DOHH2 (cell line): ENCODE results near the gene AGBL4.

Experiments
- H3F3A ChIP-seq: fragments of 200-600 bp; sonication (generic), shearing (Covaris generic); 2 replicates; pipeline ENCODE4 v1.6.0; 2016; ENCODE audit warnings: antibody characterized with exemption, mild to moderate bottlenecking; ENCODE audit not compliant: control insufficient read depth, insufficient read depth
- H3K27ac ChIP-seq: fragments of 200-600 bp; sonication (generic); 2 replicates; pipeline ENCODE4 v1.5.1; 2014; ENCODE audit warnings: low read depth, mild to moderate bottlenecking, low read length, moderate library complexity
- H3K27me3 ChIP-seq: fragments of 200-600 bp; sonication (generic); 2 replicates; pipeline ENCODE4 v1.6.1; 2014; ENCODE audit warnings: mild to moderate bottlenecking, low read length, mixed read lengths; ENCODE audit not compliant: control insufficient read depth
- H3K36me3 ChIP-seq: fragments of 200-600 bp; sonication (generic); 2 replicates; pipeline ENCODE4 v1.6.1; 2014; ENCODE audit warnings: mild to moderate bottlenecking, low read length, moderate library complexity, mixed read lengths; ENCODE audit not compliant: control insufficient read depth
- H3K4me1 ChIP-seq: fragments of 200-600 bp; sonication (generic); 2 replicates; pipeline ENCODE4 v1.6.1; 2014; ENCODE audit warnings: mild to moderate bottlenecking, low read length, mixed read lengths; ENCODE audit not compliant: control insufficient read depth
- H3K4me2 ChIP-seq: fragments of 200-600 bp; sonication (generic); 2 replicates; pipeline ENCODE4 v1.6.0; 2014; ENCODE audit warnings: mild to moderate bottlenecking, low read length, moderate library complexity
- H3K4me3 ChIP-seq: fragments of 200-600 bp; sonication (generic); 2 replicates; pipeline ENCODE4 v1.5.1; 2014; ENCODE audit warnings: mild to moderate bottlenecking, low read length, mixed read lengths
- H3K79me2 ChIP-seq: fragments of 200-600 bp; sonication (generic); 2 replicates; pipeline ENCODE4 v1.6.1; 2014; ENCODE audit warnings: mild to moderate bottlenecking, low read length, mixed read lengths; ENCODE audit not compliant: control insufficient read depth
- H3K9me2 ChIP-seq: fragments of 200-600 bp; sonication (generic); replicated peaks from 2 replicates; pipeline ENCODE4 v1.6.1; 2014; ENCODE audit warnings: mild to moderate bottlenecking, low read length, mixed read lengths; ENCODE audit not compliant: control insufficient read depth
- H3K9me3 ChIP-seq: fragments of 200-600 bp; sonication (generic); 2 replicates; pipeline ENCODE4 v1.6.1; 2014; ENCODE audit warnings: antibody characterized with exemption, low read length, mixed read lengths; ENCODE audit not compliant: control insufficient read depth, insufficient read depth
- H4K20me1 ChIP-seq: fragments of 200-600 bp; sonication (generic); 2 replicates; pipeline ENCODE4 v1.6.0; 2014; ENCODE audit warnings: low read depth, mild to moderate bottlenecking, antibody characterized with exemption, low read length, moderate library complexity; ENCODE audit not compliant: control insufficient read depth, insufficient read depth
- EZH2phosphoT487 ChIP-seq: fragments of 200-600 bp; sonication (generic); IDR thresholded peaks from 2 replicates; pipeline ENCODE4 v1.6.1; 2017; ENCODE audit warnings: borderline replicate concordance, mild to moderate bottlenecking, antibody characterized with exemption, low read length, moderate library complexity, mixed read lengths
- TF ChIP-seq, protein P1 (sequence below): fragments of 200-600 bp; sonication (generic); IDR thresholded peaks from one replicate; pipeline ENCODE4 v1.5.1; 2014; ENCODE audit warnings: antibody characterized with exemption, mild to moderate bottlenecking, low read depth, low read length; ENCODE audit not compliant: poor library complexity, severe bottlenecking

Gene AGBL4

DNA sequence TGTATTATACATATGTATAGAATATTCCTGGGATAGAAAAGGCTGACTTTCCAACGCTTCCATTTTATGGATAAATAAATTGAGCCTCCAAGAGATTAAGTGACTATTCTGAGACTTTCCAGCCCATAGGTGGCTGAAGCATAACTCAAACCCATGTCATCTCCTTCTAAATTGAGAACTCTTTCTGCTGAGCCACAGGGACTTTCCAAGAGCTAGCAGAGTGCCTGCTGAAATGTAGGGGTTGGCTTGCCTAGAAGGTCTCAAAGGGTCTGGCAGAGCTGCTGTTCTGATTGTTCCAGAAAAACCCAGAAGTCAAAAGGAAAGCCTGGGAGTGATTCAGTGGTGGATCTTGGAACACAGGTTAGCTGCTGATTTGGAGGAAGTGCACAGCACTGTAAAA is 1100.6 kb downstream of the AGBL4 start:
- Histone ChIP-seq H3K9me3 (no peaks in the 10 kb centered on the region), H3K79me2 (no peaks in the 10 kb centered on the region), H3K4me2 (no peak overlapping the region), H3K4me1 (no peaks in the 10 kb centered on the region), H3K9me2 (no peaks in the 10 kb centered on the region), H4K20me1 (no peaks in the 10 kb centered on the region), H3K4me3 (no peak overlapping the region), H3K27me3 (no peaks in the 10 kb centered on the region), H3K36me3 (no peaks in the 10 kb centered on the region), H3F3A (no peaks in the 10 kb centered on the region), H3K27ac (no peak overlapping the region)
- TF ChIP-seq EZH2phosphoT487, result no peak
- TF ChIP-seq, protein P1, sequence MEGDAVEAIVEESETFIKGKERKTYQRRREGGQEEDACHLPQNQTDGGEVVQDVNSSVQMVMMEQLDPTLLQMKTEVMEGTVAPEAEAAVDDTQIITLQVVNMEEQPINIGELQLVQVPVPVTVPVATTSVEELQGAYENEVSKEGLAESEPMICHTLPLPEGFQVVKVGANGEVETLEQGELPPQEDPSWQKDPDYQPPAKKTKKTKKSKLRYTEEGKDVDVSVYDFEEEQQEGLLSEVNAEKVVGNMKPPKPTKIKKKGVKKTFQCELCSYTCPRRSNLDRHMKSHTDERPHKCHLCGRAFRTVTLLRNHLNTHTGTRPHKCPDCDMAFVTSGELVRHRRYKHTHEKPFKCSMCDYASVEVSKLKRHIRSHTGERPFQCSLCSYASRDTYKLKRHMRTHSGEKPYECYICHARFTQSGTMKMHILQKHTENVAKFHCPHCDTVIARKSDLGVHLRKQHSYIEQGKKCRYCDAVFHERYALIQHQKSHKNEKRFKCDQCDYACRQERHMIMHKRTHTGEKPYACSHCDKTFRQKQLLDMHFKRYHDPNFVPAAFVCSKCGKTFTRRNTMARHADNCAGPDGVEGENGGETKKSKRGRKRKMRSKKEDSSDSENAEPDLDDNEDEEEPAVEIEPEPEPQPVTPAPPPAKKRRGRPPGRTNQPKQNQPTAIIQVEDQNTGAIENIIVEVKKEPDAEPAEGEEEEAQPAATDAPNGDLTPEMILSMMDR, result no peak

DNA sequence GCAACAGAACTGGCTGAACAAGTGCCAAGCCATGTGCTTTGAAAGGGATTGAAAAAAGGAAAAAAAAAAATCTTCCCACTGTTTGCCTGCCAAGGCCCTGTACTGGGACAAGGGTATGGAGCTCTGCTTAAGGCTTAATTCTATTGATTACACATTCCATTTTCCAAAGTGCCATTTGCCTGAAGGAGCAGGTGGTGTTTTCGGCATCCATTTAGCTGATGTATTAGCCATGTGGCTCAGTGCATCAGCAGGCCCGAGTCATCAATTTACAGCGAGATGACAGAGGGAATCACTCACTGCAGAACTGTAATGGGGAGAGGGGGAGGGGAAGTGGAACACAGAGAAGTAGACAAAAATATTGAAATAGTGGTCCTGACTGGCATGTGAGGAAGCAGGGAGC is 1102.9 kb downstream of the AGBL4 start:
- Histone ChIP-seq H3K4me1 (no peaks in the 10 kb centered on the region), H4K20me1 (no peaks in the 10 kb centered on the region), H3K4me3 (no peak overlapping the region), H3K79me2 (no peaks in the 10 kb centered on the region), H3K27me3 (no peaks in the 10 kb centered on the region), H3K4me2 (no peak overlapping the region), H3K9me2 (no peaks in the 10 kb centered on the region), H3K36me3 (no peaks in the 10 kb centered on the region), H3F3A (no peaks in the 10 kb centered on the region), H3K27ac (no peak overlapping the region), H3K9me3 (no peaks in the 10 kb centered on the region)
- TF ChIP-seq, protein P1, result no peak
- no peak for TF ChIP-seq EZH2phosphoT487

DNA sequence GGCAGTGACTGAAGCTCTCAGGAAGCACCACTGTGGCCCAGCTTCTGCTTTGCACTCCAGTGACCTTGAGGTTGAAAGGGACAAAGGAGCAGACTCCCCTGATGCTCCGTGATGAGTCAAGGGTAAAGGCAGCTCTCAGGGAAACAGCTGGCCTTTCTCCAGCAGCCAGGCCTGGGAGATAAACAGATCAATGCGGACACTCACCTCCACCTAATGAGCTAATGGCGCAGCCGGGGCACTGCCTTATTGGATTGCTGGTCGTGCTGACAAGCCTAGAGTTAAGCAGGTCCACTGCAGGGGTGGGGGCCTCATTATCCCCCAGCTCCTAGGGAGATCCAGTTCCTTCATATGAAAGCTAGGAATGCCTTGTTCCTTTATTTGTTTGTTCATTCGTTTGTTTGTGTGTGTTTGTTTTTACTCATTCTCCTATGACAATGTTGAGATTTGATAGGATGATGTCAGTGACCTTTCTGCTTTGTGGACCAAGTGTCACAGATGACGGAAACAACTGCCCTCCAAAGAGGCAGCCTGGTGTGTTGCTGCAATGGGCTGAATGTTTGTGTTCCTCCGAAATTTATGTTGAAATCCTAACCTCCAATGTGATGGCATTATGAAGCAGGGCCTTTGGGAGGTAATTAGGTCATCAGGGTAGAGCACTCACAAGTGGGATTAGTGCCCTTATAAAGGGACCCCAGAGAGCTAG is 1105.7 kb downstream of the AGBL4 start:
- no peak overlapping the region for H3K27ac ChIP-seq
- H3K9me3 ChIP-seq, result no peaks in the 10 kb centered on the region
- H3K4me2 ChIP-seq, result no peak overlapping the region
- TF ChIP-seq, protein P1, result no peak
- TF ChIP-seq EZH2phosphoT487, result no peak
- no peaks in the 10 kb centered on the region for H3K27me3 ChIP-seq
- H3K9me2 ChIP-seq, result no peaks in the 10 kb centered on the region
- H3K79me2 ChIP-seq, result no peaks in the 10 kb centered on the region
- no peak overlapping the region for H3K4me3 ChIP-seq
- no peaks in the 10 kb centered on the region for H3K4me1 ChIP-seq
- H3K36me3 ChIP-seq, result no peaks in the 10 kb centered on the region
- H4K20me1 ChIP-seq, result no peaks in the 10 kb centered on the region
- H3F3A ChIP-seq, result no peaks in the 10 kb centered on the region

DNA sequence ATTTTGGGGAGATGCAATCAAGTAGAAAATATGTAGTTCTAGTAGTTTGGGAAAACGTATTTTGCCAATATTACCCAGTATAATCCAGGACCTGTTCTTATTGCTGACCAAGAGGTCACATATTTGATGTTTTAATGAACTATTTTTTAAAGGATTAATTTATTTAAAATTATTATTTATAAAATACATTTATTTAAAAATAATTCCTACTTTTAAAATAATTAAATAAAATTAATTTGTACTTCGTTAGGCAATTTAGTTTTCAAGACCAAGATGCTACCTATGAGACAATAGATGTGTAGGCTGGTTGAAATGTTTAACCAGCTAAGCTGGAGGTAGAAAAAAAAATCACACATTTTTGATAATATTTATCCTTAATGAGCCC is 1106.7 kb downstream of the AGBL4 start:
- Histone ChIP-seq H3K79me2 (no peaks in the 10 kb centered on the region), H3K4me1 (no peaks in the 10 kb centered on the region), H3F3A (no peaks in the 10 kb centered on the region), H3K27me3 (no peaks in the 10 kb centered on the region), H3K9me3 (no peaks in the 10 kb centered on the region), H3K4me2 (no peak overlapping the region), H3K4me3 (no peak overlapping the region), H3K9me2 (no peaks in the 10 kb centered on the region), H3K36me3 (no peaks in the 10 kb centered on the region), H4K20me1 (no peaks in the 10 kb centered on the region), H3K27ac (no peak overlapping the region)
- TF ChIP-seq, protein P1, result no peak
- no peak for TF ChIP-seq EZH2phosphoT487
